Measurements from ENCODE around the gene SLC34A1.
"Not testable (repeated sequence)": the region's sequence is repeated elsewhere in the genome, so short reads cannot be mapped to it uniquely, and the experiment has no call there.

SLC34A1 gene

GRCh38 chr5:177414481-177414880, 30.2 kb downstream of the SLC34A1 start:
- no peak for DNase-seq

GRCh38 chr5:177417081-177417480, 32.8 kb downstream of the SLC34A1 start:
- DNase-seq, result not testable (repeated sequence)

GRCh38 chr5:177419046-177419445, 34.8 kb downstream of the SLC34A1 start:
- DNase-seq, result no peak

GRCh38 chr5:177420472-177420871, 36.2 kb downstream of the SLC34A1 start:
- DNase-seq, result not testable (repeated sequence)

- no peak for DNase-seq
Observed at GRCh38 chr5:177421062-177421798, 37.0 kb downstream of the SLC34A1 start.

- DNase-seq, result no peak
Observed at GRCh38 chr5:177423671-177424070, 39.4 kb downstream of the SLC34A1 start.

- DNase-seq, result no peak
Observed at GRCh38 chr5:177425196-177425800, 41.1 kb downstream of the SLC34A1 start.

GRCh38 chr5:177425801-177426565, 41.7 kb downstream of the SLC34A1 start:
- DNase-seq, result peak; percentile 100

GRCh38 chr5:177426566-177427210, 42.5 kb downstream of the SLC34A1 start, which contains the start of gene GRK6:
Gene GRK6, plus strand, starts transcription at chr5:177426676. Its CDS starts 170 bp downstream, at chr5:177426846.
- no peak for DNase-seq

GRCh38 chr5:177427211-177427822, 43.1 kb downstream of the SLC34A1 start:
- DNase-seq, result no peak

GRCh38 chr5:177427919-177428573, 43.8 kb downstream of the SLC34A1 start:
- DNase-seq, result no peak

- DNase-seq, result no peak
Observed at GRCh38 chr5:177428574-177429217, 44.5 kb downstream of the SLC34A1 start.

GRCh38 chr5:177429248-177430040, 45.2 kb downstream of the SLC34A1 start:
- peak; percentile 51 for DNase-seq

GRCh38 chr5:177430140-177430951, 46.1 kb downstream of the SLC34A1 start:
- DNase-seq, result no peak

GRCh38 chr5:177430972-177431316, 46.7 kb downstream of the SLC34A1 start:
- DNase-seq, result no peak

- DNase-seq, result no peak
Observed at GRCh38 chr5:177431317-177432142, 47.3 kb downstream of the SLC34A1 start.

GRCh38 chr5:177432143-177432838, 48.1 kb downstream of the SLC34A1 start:
- no peak for DNase-seq

Data from KG1 (cell line).